HG02981 (cell line): ENCODE measurements around the gene OR51T1.
"Not testable (repeated sequence)": the region's sequence is repeated elsewhere in the genome, so short reads cannot be mapped to it uniquely, and the experiment has no call there.

ENCODE experiments used
- ATAC-seq: cut with Tn5 transposase; IDR thresholded peaks from one replicate; pipeline ENCODE4 v1.9.1; 2021; ENCODE audit warnings: mild to moderate bottlenecking, moderate library complexity; ENCODE audit not compliant: unreplicated experiment

The OR51T1 gene

GRCh38 chr11:4881860-4882500 is at the start of gene OR51T1:
Gene OR51T1 (plus strand): TSS chr11:4881900. CDS start chr11:4881900, 0 bp downstream.
- ATAC-seq = no peak

DNA sequence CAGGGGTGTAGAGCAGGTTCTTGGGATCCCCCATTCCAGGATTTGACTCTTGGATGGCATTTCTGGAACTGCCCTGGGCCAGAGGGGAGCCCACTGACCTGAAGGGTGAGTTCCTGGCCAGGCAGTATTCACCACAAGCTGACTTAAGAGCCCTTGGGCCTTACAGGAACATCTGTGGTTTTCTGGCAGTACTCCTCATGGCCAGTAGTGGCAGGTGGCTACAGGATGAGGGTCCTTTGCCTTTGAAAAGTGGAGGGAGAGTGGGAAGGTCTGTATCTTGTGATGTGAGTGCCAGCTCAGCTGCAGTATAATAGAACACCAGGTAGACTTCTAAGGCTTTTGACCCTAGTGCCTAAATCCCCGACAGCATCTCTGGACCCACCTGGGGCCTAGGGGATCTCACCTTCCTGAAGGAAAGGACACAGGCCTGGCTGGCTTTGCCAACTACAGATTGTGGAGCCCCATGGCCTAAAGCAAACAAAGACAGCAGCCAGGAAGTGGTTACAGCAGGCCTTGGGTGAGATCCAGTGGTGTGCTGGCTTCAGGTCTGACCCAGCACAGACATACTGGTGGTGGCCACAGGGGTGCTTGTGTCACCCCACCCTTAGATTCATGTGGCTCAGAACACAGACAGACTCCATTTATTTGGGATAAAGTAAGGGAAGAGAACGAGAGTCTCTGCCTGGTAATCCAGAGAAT is 41.7 kb upstream of the OR51T1 start:
- ATAC-seq = no peak

DNA sequence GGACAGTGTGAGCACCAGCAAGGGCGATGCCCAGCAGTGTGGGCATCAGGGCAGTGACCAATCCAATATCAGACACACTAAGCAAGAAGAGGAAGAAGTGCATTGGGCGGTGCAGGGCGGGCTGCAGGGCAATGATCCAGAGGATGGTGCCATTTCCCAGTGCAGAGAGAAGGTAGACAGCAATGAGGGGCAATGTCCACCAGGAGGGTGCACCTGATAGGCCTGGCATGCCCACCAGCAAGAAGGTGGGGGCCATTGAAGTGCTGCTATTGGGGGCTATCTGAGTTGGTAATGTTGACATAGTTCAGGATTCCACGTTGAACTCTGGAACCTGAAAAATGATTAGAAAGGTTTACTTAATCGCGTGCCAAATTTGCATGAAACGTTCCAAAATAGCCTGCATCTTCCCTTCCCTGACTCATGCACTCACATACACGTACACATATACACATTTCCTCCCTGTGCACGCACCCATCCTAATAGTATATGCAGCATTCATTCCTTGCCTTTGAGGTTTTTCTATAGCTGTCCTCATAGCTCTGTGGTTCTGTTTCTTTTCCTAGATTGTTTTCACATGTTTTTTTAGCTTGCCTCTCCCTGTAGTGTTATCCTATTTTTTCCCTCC is 32.7 kb upstream of the OR51T1 start, which contains the start of gene OR51S1:
Gene OR51S1 (minus strand): TSS at position 301 of the 625 bp plus-strand sequence. CDS start 0 bp downstream, at position 301.
- ATAC-seq = no peak

DNA sequence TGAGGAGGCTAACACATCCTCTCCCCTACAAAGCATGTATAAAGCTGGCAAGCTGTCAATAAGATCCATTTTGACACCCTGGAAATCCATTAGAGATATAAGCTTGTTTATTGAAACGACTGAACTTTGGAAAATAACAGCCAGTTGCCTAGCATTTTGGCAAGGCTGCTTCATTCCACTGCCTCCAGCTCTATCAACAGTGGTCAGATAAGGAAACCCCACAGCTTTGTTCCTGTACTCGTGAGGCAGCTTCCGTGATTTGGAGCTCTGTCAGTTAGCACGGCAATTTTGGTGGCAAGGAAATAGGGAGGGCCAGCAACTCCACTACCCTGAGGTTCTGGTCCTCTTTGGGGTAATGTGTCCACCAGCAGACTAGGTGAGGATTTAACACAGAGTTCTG is 30.7 kb upstream of the OR51T1 start:
- no peak for ATAC-seq

DNA sequence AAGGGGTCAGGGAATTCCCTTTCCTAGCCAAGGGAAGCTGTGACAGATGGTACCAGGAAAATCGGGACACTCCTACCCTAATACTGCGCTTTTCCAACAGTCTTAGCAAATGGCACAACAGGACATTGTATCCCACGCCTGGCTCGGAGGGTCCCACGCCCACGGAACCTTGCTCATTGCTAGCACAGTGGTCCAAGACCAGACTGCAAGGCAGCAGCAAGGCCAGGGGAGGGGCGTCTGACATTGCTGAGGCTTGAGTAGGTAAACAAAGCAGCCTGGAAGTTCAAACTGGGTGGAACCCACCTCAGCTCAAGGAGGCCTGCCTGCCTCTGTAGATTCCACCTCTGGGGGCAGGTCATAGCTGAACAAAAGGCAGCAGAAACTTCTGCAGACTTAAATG is 27.4 kb upstream of the OR51T1 start:
- not testable (repeated sequence) for ATAC-seq

DNA sequence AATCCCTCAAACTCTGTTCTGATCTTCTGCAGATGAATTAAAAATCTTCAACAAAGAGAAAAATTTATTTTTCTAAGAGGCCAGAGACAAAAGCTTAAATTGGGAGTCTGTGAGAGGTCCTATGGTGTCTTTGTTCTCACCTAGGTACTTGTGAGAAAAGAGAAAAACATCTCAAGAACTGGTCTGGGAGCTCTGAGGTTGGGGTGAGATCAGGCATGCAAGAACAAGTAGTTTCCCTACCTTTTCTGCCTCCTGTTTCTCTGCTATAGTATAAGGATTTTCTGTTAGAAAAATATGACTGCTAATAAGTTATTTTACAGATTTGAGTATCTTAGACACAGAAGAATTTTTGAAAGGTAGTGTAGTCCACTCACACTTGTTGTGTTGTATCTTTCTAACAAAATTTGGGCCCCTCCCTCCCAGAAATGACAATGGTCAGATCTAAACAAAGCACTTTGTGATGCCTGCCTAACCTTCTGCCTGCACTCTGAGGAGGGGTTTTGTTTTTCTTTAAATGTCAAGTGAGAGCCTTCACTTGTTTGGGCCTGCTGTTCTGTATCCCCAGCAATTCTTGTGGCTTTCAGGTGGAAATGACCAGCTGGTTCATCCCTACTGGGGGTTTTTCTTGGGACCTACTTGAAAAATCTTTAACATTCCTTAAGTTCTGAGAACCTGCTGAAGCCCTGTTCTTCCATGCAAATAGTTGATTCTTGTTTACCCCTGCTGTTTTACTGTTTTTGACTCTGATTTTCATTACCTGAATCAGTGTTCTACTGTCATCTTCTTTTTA is 19.1 kb upstream of the OR51T1 start:
- ATAC-seq = no peak

GRCh38 chr11:4863876-4864275 is 17.8 kb upstream of the OR51T1 start:
- ATAC-seq = no peak

GRCh38 chr11:4865855-4866254 is 15.8 kb upstream of the OR51T1 start:
- ATAC-seq = no peak

GRCh38 chr11:4881188-4881587 is 512 bp upstream of the OR51T1 start:
- no peak for ATAC-seq

- ATAC-seq = no peak
These were observed 843 bp downstream of the OR51T1 start for GRCh38 chr11:4882543-4882942.

DNA sequence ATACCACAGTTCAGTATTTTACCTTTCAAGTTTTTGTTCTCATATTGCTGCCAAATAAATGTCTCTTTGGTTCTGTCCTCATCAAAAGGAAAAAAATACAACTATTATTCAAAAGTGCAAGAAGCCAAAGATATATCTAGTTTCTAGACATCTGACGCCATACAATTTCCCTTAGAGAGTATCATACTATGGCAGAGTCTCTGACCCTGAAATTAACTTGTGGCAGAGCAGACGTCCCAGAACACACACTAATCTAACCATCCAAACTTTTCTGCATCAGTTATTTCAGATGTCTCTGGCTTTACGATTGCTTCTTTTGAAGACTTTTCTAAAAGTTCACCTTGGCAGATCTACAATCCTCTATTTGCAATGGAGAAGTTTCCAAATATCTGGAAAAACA is 2.7 kb downstream of the OR51T1 start:
- ATAC-seq = no peak

DNA sequence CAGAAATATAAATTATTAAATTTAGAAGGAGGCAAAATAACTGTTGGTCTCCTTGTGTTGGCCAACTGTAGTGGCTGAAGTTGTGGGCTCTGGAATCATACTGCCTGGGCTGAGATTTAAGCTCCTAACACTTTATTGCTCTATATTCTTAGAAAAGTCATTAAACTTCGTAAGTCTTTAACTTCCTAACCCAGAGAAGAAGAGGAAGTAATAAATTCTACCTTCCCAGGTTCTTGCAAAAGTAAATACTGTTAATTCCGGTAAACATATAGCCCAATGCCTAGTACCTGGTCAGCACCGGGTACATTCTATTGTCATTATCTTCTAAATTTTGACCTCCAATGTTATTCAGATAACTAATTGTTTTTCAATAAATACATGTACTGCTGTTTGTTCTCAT is 4.5 kb downstream of the OR51T1 start:
- ATAC-seq = no peak

DNA sequence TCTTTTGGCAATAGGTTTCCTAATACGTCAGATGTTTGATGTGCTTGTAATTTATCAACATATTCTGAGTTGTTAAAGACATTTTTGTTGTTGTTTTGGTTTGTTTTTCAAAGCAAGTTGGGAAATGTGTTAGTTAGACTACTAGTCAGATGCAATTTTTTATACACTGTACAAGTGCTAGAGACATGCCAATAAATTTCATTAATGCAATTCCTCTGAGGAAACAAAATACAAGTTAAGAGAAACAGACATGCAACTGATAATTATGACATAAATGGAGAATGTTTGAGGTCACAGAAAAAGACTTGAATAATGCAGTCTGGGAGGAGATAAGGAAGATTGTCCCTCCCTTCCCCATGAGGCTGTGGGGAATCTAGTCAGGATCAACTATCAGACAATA is 5.9 kb downstream of the OR51T1 start:
- ATAC-seq = no peak

GRCh38 chr11:4890279-4890678 is 8.6 kb downstream of the OR51T1 start:
- ATAC-seq = no peak

GRCh38 chr11:4891996-4892640 is 10.4 kb downstream of the OR51T1 start:
- ATAC-seq = no peak

- no peak for ATAC-seq
These were observed 21.8 kb downstream of the OR51T1 start, which contains the start of gene OR51A7 for GRCh38 chr11:4903484-4903883. Gene OR51A7 (plus strand): TSS chr11:4903783. CDS start chr11:4907370, 3,587 bp downstream.

GRCh38 chr11:4916581-4916980 is 34.9 kb downstream of the OR51T1 start:
- ATAC-seq = no peak

DNA sequence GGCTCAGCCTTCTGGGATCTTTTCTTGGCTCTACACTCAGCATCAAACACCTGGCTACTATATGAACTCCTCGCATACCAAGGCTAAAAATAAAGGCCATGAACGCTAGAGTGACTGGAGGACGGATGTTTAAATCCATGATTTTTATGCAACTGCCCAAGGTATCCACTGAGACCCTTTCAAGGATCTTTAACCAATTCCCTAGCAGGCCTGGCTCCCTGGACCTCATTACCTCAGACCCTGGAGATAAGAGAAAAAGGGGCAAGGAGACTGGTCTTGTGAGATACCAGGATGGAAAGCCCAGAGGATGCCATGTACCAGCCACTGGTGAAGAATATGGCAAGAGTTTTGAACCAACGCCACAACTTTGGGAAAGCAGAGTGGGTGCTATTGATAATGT is 37.5 kb downstream of the OR51T1 start, which contains the start of gene OR51G2:
Gene OR51G2 (minus strand): TSS at position 101 of the 400 bp plus-strand sequence. CDS start 3,687 bp downstream, outside the sequence.
- no peak for ATAC-seq

DNA sequence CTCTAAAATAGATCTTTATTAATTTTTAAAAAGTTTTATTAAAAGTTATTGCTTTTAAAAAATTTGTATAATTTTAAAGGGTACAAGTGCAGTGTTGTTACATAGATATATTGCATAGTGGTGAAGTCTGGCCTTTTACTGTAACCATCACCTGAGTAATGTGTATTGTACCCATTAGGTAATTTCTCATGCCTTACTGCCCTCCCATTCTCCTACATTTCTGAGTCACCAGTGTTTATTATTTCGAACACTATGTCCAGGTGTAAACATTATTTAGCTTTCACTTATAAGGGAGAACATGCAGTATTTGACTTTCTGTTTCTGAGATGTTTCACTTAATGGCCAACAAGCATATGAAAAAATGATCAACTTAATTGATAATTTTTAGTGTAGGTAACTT is 40.1 kb downstream of the OR51T1 start:
- ATAC-seq = no peak

- no peak for ATAC-seq
These were observed 40.6 kb downstream of the OR51T1 start for GRCh38 chr11:4922304-4922703.

GRCh38 chr11:4924239-4924638 is 42.5 kb downstream of the OR51T1 start, which contains the start of gene OR51G1:
Gene OR51G1 (minus strand): TSS chr11:4924339. CDS start chr11:4924339, 0 bp downstream.
- no peak for ATAC-seq
